Measurements from ENCODE around the gene CTBP2.

Gene CTBP2

DNA sequence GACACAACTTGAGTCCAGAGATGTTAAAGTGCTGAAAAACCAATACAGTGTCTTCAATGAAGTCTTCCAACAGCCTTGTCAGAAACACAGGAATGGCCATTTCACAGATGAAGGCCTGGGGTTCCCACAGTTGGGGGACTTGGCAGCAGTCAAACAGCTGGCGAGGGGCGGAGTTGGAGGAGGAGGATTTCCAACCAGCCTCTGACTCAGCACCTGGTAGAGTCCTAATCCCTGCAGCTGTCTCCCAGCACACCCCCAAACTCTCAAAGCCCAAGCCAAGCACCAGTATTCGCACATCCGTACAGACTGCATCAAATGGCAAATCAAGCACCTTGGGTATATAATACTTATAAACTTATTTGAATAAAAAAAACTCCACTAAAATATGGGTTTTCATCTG, 28.0 kb downstream of the CTBP2 start:
- TF ChIP-seq, protein P1, sequence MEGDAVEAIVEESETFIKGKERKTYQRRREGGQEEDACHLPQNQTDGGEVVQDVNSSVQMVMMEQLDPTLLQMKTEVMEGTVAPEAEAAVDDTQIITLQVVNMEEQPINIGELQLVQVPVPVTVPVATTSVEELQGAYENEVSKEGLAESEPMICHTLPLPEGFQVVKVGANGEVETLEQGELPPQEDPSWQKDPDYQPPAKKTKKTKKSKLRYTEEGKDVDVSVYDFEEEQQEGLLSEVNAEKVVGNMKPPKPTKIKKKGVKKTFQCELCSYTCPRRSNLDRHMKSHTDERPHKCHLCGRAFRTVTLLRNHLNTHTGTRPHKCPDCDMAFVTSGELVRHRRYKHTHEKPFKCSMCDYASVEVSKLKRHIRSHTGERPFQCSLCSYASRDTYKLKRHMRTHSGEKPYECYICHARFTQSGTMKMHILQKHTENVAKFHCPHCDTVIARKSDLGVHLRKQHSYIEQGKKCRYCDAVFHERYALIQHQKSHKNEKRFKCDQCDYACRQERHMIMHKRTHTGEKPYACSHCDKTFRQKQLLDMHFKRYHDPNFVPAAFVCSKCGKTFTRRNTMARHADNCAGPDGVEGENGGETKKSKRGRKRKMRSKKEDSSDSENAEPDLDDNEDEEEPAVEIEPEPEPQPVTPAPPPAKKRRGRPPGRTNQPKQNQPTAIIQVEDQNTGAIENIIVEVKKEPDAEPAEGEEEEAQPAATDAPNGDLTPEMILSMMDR (IDR thresholded peaks at IDR 0.05; ENCODE audit: control extremely low read depth, extremely low read depth, low read depth, missing control alignments): no peak
- ChIA-PET POLR2A (no interaction called here), CTCF (no interaction called here)
- no peak for DNase-seq (ENCODE audit: extremely low spot score)

GRCh38 chr10:125130916-125131315, 29.4 kb downstream of the CTBP2 start:
- no peak for DNase-seq (ENCODE audit: extremely low spot score)
- ChIA-PET CTCF (no interaction called here), POLR2A (no interaction called here)
- TF ChIP-seq, protein P1 (IDR thresholded peaks at IDR 0.05; ENCODE audit: control extremely low read depth, extremely low read depth, low read depth, missing control alignments): no peak

GRCh38 chr10:125130260-125130659, 30.1 kb downstream of the CTBP2 start:
- TF ChIP-seq, protein P1 (IDR thresholded peaks at IDR 0.05; ENCODE audit: control extremely low read depth, extremely low read depth, low read depth, missing control alignments): no peak
- POLR2A ChIA-PET: no interaction called here
- CTCF ChIA-PET: no interaction called here
- no peak for DNase-seq (ENCODE audit: extremely low spot score)

GRCh38 chr10:125129076-125129458, 31.3 kb downstream of the CTBP2 start:
- TF ChIP-seq, protein P1 (IDR thresholded peaks at IDR 0.05; ENCODE audit: control extremely low read depth, extremely low read depth, low read depth, missing control alignments): no peak
- ChIA-PET POLR2A (no interaction called here), CTCF (interaction anchor here (1.2 kb wide), 1 partner anchor 213 kb away, joined by 3 read pairs; no protein-coding TSS in a partner anchor)
- DNase-seq (ENCODE audit: extremely low spot score): no peak

DNA sequence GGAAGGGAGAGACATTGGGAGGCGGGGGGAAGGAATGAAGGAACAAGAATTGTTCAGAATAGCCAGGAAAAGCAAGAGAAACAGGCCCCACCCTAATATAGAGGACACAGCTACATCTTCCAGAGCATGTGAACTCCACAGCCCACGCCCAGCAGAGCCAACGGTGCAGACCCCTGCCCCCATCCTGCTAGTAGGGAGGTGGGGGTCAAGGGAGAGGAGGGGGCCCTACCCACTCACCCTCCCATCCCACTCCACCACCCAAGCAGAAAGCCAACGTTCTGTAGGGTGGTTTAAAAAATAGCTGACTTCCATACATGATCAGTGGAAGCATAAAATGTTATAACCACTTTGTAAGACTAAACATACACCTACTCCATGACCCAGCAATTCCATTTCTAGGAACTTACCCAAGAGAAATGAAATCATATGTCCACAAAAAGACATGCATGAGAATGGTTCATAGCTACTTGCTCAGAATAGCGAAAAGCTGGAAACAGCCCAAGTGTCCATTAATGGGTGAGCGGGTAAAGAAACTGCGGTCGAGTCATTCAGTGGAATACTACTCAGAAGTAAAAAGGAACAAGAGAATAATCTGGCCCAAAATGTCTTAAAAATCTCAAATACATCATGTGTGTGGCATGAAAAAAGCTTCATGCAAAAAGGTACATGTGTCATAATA, 31.8 kb downstream of the CTBP2 start:
- TF ChIP-seq, protein P1 (IDR thresholded peaks at IDR 0.05; ENCODE audit: control extremely low read depth, extremely low read depth, low read depth, missing control alignments): no peak
- no peak for DNase-seq (ENCODE audit: extremely low spot score)
- CTCF ChIA-PET: interaction anchor here (1.2 kb wide), 1 partner anchor 214 kb away, joined by 3 read pairs; no protein-coding TSS in a partner anchor
- POLR2A ChIA-PET: no interaction called here

GRCh38 chr10:125127986-125128385, 32.4 kb downstream of the CTBP2 start:
- ChIA-PET CTCF (interaction anchor here (1.2 kb wide), 1 partner anchor 214 kb away, joined by 3 read pairs; no protein-coding TSS in a partner anchor), POLR2A (no interaction called here)
- TF ChIP-seq, protein P1 (IDR thresholded peaks at IDR 0.05; ENCODE audit: control extremely low read depth, extremely low read depth, low read depth, missing control alignments): no peak

More at GRCh38 chr10:125127986-125128385, 32.4 kb downstream of the CTBP2 start:
- DNase-seq (ENCODE audit: extremely low spot score): no peak

Data from GM10248 (cell line).